Right lobe of liver (tissue), 6 donors: ENCODE data around the gene ALMS1. TPM values are rescaled to one million over a fixed set of nuclear protein-coding genes. Genes with fewer than 3 reads are reported as not detected.
"Not testable (repeated sequence)": the region's sequence is repeated elsewhere in the genome, so short reads cannot be mapped to it uniquely, and the experiment has no call there.

Experiments used
- ATAC-seq, 4 donors: fragments of 200-7000 bp; cut with Tn5 transposase; one replicate each; pipeline ENCODE4 v1.9.1; 2020; ENCODE audit warnings: mild to moderate bottlenecking in 4 of 4, moderate library complexity in 4 of 4
- DNase-seq, 3 donors: peaks; one replicate each; pipeline ENCODE4 v3.0.0-alpha.2; 2020
- H3K27ac ChIP-seq, 3 donors: fragments of 200-600 bp; one replicate each; pipeline ENCODE4 v1.8.0; 2022
- H3K27me3 ChIP-seq, 2 donors: fragments of 200-600 bp; one replicate each; pipeline ENCODE4 v1.8.0; 2022
- H3K36me3 ChIP-seq, 4 donors: fragments of 200-600 bp; sonication (generic) in 1 of 4; one replicate each; pipeline versions ENCODE4 v1.5.1 to v1.8.0; 2017 to 2022; ENCODE audit warnings: control low read depth in 1 of 4
- H3K4me1 ChIP-seq, 4 donors: fragments of 200-600 bp; sonication (generic) in 1 of 4; one replicate each; pipeline versions ENCODE4 v1.5.1 to v1.8.0; 2017 to 2022; ENCODE audit warnings: control low read depth in 1 of 4
- H3K4me3 ChIP-seq, 3 donors: fragments of 200-600 bp; one replicate each; pipeline ENCODE4 v1.8.0; 2022
- H3K9me3 ChIP-seq, 4 donors: fragments of 200-600 bp; sonication (generic) in 1 of 4; one replicate each; pipeline versions ENCODE4 v1.5.1 to v1.8.0; 2017 to 2022; ENCODE audit warnings: control low read depth in 1 of 4
- CTCF ChIP-seq, 4 donors: fragments of 200-600 bp in 3 of 4; fragments of 450-650 bp in 1 of 4; IDR thresholded peaks; one replicate each; pipeline versions ENCODE4 v1.5.1 to v1.8.0; 2016 to 2022; ENCODE audit warnings: antibody characterized with exemption in 4 of 4, mild to moderate bottlenecking in 2 of 4
- POLR2A ChIP-seq: fragments of 450-650 bp; IDR thresholded peaks from one replicate; pipeline ENCODE4 v1.6.1; 2017; ENCODE audit warnings: antibody characterized with exemption, mild to moderate bottlenecking
- WGBS: methylation state at CpG from one replicate; pipeline ENCODE4 v1.1.6; 2018; ENCODE audit warnings: low coverage, low lambda C conversion rate; ENCODE audit not compliant: insufficient coverage; ENCODE audit errors: missing lambda C conversion rate; 5-methylcytosine and 5-hydroxymethylcytosine counted together
- intact Hi-C, 2 donors: fragments of 100-400 bp; cut with DNase I; formaldehyde crosslinking; loops; one replicate each; pipeline versions ENCODE4 v1.11.2 to v1.14.1; 2022
- total RNA-seq, 6 experiments: library from RNA; depleted of rRNA in 2 of 6; stranded (reverse); fragments of >200 nt in 2 of 6; fragmentation: NEBNext Ultra II Directional in 3 of 6; extraction: Animal tissue kit (Norgen Biotek cat#: 25700) in 3 of 6; gene quantifications; one replicate each; pipeline versions ENCODE4 v1.1.0 to v1.2.4, GENCODE V29; 2016 to 2023
- donor health status: DM: no; HTN: yes; CAD: no.
- donor health status: DM: no; HTN: no; CAD: no.
- donor health status: DM: no; HTN: no; CAD: no.
- donor health status: DM: no; HTN: yes; CAD: no.
- donor health status: DM: no; HTN: yes; CAD: no.

The ALMS1 gene
- total RNA-seq, 6 experiments from 2014 or later, result 5.0 to 9.3 (median 6.0) TPM

- no peaks in the 10 kb centered on the region for H3K27me3 ChIP-seq
- no peak for ATAC-seq
- DNase-seq, result no peak
- H3K27ac ChIP-seq, result no peak overlapping the region
- intact Hi-C loops, result no loop called here
- no peak for TF ChIP-seq CTCF (IDR thresholded peaks at IDR 0.05)
- TF ChIP-seq POLR2A, result no peak
- no peaks in the 10 kb centered on the region for H3K36me3 ChIP-seq
- no peak overlapping the region for H3K4me3 ChIP-seq
- no peaks in the 10 kb centered on the region for H3K4me1 ChIP-seq
- no peaks in the 10 kb centered on the region for H3K9me3 ChIP-seq
- WGBS, result 86% methylated on average over 1 of the region's 1 CpG
Observed at GRCh38 chr2:73468376-73468775, 82.7 kb downstream of the ALMS1 start.

- H3K36me3 ChIP-seq, H3K4me1 ChIP-seq, H3K9me3 ChIP-seq, DNase-seq, intact Hi-C loops, H3K4me3 ChIP-seq, H3K27ac ChIP-seq, H3K27me3 ChIP-seq, ATAC-seq: not testable (repeated sequence)
- no CpG with 5 or more reads among the region's 1 CpG for WGBS
Observed at GRCh38 chr2:73483874-73484273, 98.2 kb downstream of the ALMS1 start.

- Histone ChIP-seq H3K4me3 (no peak overlapping the region), H3K36me3 (peaks cover 0 to 3% (median 0%) of the 10 kb centered on the region in 4 donors), H3K4me1 (no peaks in the 10 kb centered on the region), H3K27ac (no peak overlapping the region), H3K27me3 (no peaks in the 10 kb centered on the region), H3K9me3 (no peaks in the 10 kb centered on the region)
- DNase-seq (no peak), ATAC-seq (peak in 1 of 4 donors; percentile 22)
- WGBS, result 100% methylated on average over 4 of the region's 8 CpGs
- TF ChIP-seq POLR2A (no peak), CTCF (IDR thresholded peaks at IDR 0.05) (no peak)
- intact Hi-C loops, result no loop called here
Observed at GRCh38 chr2:73487112-73487657, 101.5 kb downstream of the ALMS1 start.

- Histone ChIP-seq H3K36me3 (peaks cover 0 to 3% (median 0%) of the 10 kb centered on the region in 4 donors), H3K4me3 (no peak overlapping the region), H3K9me3 (no peaks in the 10 kb centered on the region), H3K27me3 (no peaks in the 10 kb centered on the region), H3K4me1 (no peaks in the 10 kb centered on the region), H3K27ac (no peak overlapping the region)
- DNase-seq (no peak), ATAC-seq (peak in 1 of 4 donors; percentile 26)
- 100% methylated on average over 2 of the region's 7 CpGs for WGBS
- intact Hi-C loops, result no loop called here
- TF ChIP-seq CTCF (IDR thresholded peaks at IDR 0.05) (no peak), POLR2A (no peak)
Observed at GRCh38 chr2:73488079-73488478, 102.4 kb downstream of the ALMS1 start.

- DNase-seq (no peak), ATAC-seq (no peak)
- Histone ChIP-seq H3K27me3 (no peaks in the 10 kb centered on the region), H3K9me3 (no peaks in the 10 kb centered on the region), H3K27ac (no peak overlapping the region), H3K36me3 (peaks cover 0 to 3% (median 0%) of the 10 kb centered on the region in 4 donors), H3K4me3 (no peak overlapping the region), H3K4me1 (no peaks in the 10 kb centered on the region)
- intact Hi-C loops, result no loop called here
- TF ChIP-seq POLR2A, result no peak
- TF ChIP-seq CTCF (IDR thresholded peaks at IDR 0.05), result no peak
Observed at GRCh38 chr2:73489053-73489452, 103.4 kb downstream of the ALMS1 start.
